ENCODE data around the gene ATOSB. TPM values are rescaled to one million over a fixed set of nuclear protein-coding genes. Genes with fewer than 3 reads are reported as not detected.
"Not testable (repeated sequence)": the region's sequence is repeated elsewhere in the genome, so short reads cannot be mapped to it uniquely, and the experiment has no call there.

The ATOSB gene
- total and polyA plus RNA-seq, 9 donors, result 6.4 to 12.5 (median 11.2) TPM

DNA sequence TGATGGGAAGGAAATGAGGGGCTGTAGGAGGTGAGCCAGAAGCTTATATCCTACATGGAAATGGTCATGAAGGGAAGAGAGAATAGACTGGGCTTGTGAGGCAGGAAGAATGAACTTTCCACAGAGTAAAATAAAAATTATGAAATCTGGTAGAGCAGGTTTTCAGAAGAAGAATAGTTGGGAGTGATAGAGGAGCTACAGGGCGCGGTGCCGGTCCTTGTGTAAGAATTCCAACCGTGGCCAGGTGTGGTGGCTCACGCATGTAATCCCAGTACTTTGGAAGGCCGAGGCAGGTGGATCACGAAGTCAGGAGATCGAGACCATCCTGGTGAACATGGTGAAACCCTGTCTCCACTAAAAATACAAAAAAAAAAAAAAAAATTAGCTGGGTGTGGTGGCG is 37.3 kb upstream of the ATOSB start:
- Histone ChIP-seq H3K27me3 (ENCODE audit: control insufficient read depth, insufficient read depth, low read length) (no peaks in the 10 kb centered on the region), H3K4me1 (ENCODE audit: control insufficient read depth, insufficient read depth, low read length) (no peaks in the 10 kb centered on the region)
- 96% methylated on average over 5 of the region's 9 CpGs for WGBS (ENCODE audit: insufficient coverage)

DNA sequence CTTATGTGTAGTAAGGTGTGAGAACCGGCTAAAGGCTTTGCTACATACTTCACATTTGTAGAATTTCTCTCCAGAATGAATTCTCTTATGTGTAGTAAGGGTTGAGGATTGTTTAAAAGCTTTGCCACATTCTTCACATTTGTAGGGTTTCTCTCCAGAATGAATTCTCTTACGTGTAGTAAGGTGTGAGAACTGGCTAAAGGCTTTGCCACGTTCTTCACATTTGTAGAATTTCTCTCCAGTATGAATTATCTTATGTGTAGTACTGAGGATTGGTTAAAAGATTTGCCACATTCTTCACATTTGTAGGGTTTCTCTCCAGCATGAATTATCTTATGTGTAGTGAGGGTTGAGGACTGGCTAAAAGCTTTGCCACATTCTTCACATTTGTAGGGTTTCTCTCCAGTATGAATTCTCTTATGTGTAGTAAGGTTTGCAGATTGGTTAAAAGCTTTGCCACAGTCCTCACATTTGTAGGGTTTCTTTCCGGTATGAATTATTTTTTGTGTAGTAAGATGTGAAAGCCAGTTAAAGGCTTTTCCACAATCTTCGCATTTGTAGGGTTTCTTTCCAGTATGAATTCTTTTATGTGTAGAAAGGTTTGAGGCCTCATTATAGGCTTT is 32.4 kb upstream of the ATOSB start:
- not testable (repeated sequence) for H3K9me3 ChIP-seq (replicated peaks; ENCODE audit: control insufficient read depth, low read depth, low read length)

More for the DNA sequence above, 37.3 kb upstream of the ATOSB start:
- H3K4me3 ChIP-seq (ENCODE audit: low read length), result no peak overlapping the region
- no peak for DNase-seq
- H3K9me3 ChIP-seq (replicated peaks; ENCODE audit: control insufficient read depth, low read depth, low read length), result no peaks in the 10 kb centered on the region
- no peaks in the 10 kb centered on the region for H3K36me3 ChIP-seq (ENCODE audit: control insufficient read depth, insufficient read depth, low read length)
- no peak overlapping the region for H3K27ac ChIP-seq (ENCODE audit: low read length)

GRCh38 chr9:35142037-35142436 is 26.4 kb upstream of the ATOSB start:
- no peak for DNase-seq
- peaks cover 17% of the 10 kb centered on the region for H3K9me3 ChIP-seq (replicated peaks; ENCODE audit: control insufficient read depth, low read depth, low read length)
- H3K4me1 ChIP-seq (ENCODE audit: control insufficient read depth, insufficient read depth, low read length), result no peaks in the 10 kb centered on the region
- no peaks in the 10 kb centered on the region for H3K27me3 ChIP-seq (ENCODE audit: control insufficient read depth, insufficient read depth, low read length)
- H3K36me3 ChIP-seq (ENCODE audit: control insufficient read depth, insufficient read depth, low read length), result no peaks in the 10 kb centered on the region
- no peak overlapping the region for H3K27ac ChIP-seq (ENCODE audit: low read length)
- H3K4me3 ChIP-seq (ENCODE audit: low read length), result no peak overlapping the region
- 57% methylated on average over 3 of the region's 5 CpGs for WGBS (ENCODE audit: insufficient coverage)

More for the DNA sequence above, 32.4 kb upstream of the ATOSB start:
- not testable (repeated sequence) for H3K27ac ChIP-seq (ENCODE audit: low read length); DNase-seq; H3K4me3 ChIP-seq (ENCODE audit: low read length); H3K36me3 ChIP-seq (ENCODE audit: control insufficient read depth, insufficient read depth, low read length); H3K27me3 ChIP-seq (ENCODE audit: control insufficient read depth, insufficient read depth, low read length); H3K4me1 ChIP-seq (ENCODE audit: control insufficient read depth, insufficient read depth, low read length)
- no CpG with 5 or more reads among the region's 5 CpGs for WGBS (ENCODE audit: insufficient coverage)

DNA sequence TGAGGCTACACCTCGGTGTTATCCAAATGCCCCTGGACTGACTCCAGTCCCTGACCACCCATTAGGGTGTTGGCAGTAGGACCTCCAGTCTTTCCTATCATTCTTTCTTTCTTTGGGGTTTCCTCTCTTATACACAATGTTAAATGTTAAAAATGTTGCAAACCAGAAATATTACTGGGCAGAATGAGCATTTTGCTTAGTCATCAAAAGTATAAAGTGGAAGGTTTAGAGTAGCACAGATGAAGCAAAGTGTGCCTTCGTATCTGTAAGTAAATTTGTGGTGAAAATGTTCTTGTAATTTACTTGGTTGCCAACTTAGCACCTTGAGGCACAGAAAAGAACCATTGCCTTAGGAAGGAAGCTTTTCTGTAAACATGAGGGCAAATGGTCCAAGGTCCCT is 24.4 kb upstream of the ATOSB start:
- DNase-seq, result no peak
- 97% methylated on average over 2 of the region's 2 CpGs for WGBS (ENCODE audit: insufficient coverage)
- Histone ChIP-seq H3K9me3 (replicated peaks; ENCODE audit: control insufficient read depth, low read depth, low read length) (peaks cover 17% of the 10 kb centered on the region), H3K36me3 (ENCODE audit: control insufficient read depth, insufficient read depth, low read length) (no peaks in the 10 kb centered on the region), H3K27ac (ENCODE audit: low read length) (no peak overlapping the region), H3K4me1 (ENCODE audit: control insufficient read depth, insufficient read depth, low read length) (no peaks in the 10 kb centered on the region), H3K4me3 (ENCODE audit: low read length) (no peak overlapping the region), H3K27me3 (ENCODE audit: control insufficient read depth, insufficient read depth, low read length) (no peaks in the 10 kb centered on the region)

- 76% methylated on average over 6 of the region's 8 CpGs for WGBS (ENCODE audit: insufficient coverage)
- no peaks in the 10 kb centered on the region for H3K27me3 ChIP-seq (ENCODE audit: control insufficient read depth, insufficient read depth, low read length)
- no peak for DNase-seq
Observed at GRCh38 chr9:35136866-35137265, 21.2 kb upstream of the ATOSB start.

DNA sequence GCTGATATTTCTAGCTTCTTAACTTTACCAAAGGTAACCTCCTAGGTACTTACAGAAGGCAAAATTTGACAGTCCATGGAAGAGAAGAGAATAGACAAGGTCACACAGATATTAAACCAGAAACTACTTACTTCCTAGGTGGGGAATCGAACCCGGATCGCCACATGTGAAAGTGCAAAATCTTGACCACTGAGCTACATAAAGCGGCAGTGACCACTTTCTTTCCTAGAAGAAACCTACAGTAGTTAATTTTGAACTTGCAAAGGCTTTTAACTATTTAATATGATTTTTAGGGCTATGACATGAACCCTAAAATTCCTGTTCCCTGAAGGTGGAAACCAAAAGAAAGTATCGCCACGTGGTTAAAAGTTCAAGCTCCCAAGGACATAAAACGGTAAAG is 20.3 kb upstream of the ATOSB start:
- Histone ChIP-seq H3K36me3 (ENCODE audit: control insufficient read depth, insufficient read depth, low read length) (no peaks in the 10 kb centered on the region), H3K27ac (ENCODE audit: low read length) (no peak overlapping the region), H3K4me3 (ENCODE audit: low read length) (no peak overlapping the region), H3K9me3 (replicated peaks; ENCODE audit: control insufficient read depth, low read depth, low read length) (peaks cover under 1% of the 10 kb centered on the region), H3K27me3 (ENCODE audit: control insufficient read depth, insufficient read depth, low read length) (no peaks in the 10 kb centered on the region), H3K4me1 (ENCODE audit: control insufficient read depth, insufficient read depth, low read length) (no peaks in the 10 kb centered on the region)
- DNase-seq, result no peak
- WGBS (ENCODE audit: insufficient coverage), result 73% methylated on average over 3 of the region's 7 CpGs

More at GRCh38 chr9:35136866-35137265, 21.2 kb upstream of the ATOSB start:
- H3K27ac ChIP-seq (ENCODE audit: low read length), result no peak overlapping the region
- H3K4me1 ChIP-seq (ENCODE audit: control insufficient read depth, insufficient read depth, low read length), result no peaks in the 10 kb centered on the region
- no peak overlapping the region for H3K4me3 ChIP-seq (ENCODE audit: low read length)
- H3K9me3 ChIP-seq (replicated peaks; ENCODE audit: control insufficient read depth, low read depth, low read length), result peaks cover 6% of the 10 kb centered on the region
- no peaks in the 10 kb centered on the region for H3K36me3 ChIP-seq (ENCODE audit: control insufficient read depth, insufficient read depth, low read length)

GRCh38 chr9:35134920-35135319 is 19.3 kb upstream of the ATOSB start:
- Histone ChIP-seq H3K4me1 (ENCODE audit: control insufficient read depth, insufficient read depth, low read length) (no peaks in the 10 kb centered on the region), H3K27me3 (ENCODE audit: control insufficient read depth, insufficient read depth, low read length) (no peaks in the 10 kb centered on the region), H3K9me3 (replicated peaks; ENCODE audit: control insufficient read depth, low read depth, low read length) (no peaks in the 10 kb centered on the region), H3K27ac (ENCODE audit: low read length) (no peak overlapping the region), H3K4me3 (ENCODE audit: low read length) (no peak overlapping the region), H3K36me3 (ENCODE audit: control insufficient read depth, insufficient read depth, low read length) (no peaks in the 10 kb centered on the region)
- 81% methylated on average over 3 of the region's 6 CpGs for WGBS (ENCODE audit: insufficient coverage)
- DNase-seq, result no peak

DNA sequence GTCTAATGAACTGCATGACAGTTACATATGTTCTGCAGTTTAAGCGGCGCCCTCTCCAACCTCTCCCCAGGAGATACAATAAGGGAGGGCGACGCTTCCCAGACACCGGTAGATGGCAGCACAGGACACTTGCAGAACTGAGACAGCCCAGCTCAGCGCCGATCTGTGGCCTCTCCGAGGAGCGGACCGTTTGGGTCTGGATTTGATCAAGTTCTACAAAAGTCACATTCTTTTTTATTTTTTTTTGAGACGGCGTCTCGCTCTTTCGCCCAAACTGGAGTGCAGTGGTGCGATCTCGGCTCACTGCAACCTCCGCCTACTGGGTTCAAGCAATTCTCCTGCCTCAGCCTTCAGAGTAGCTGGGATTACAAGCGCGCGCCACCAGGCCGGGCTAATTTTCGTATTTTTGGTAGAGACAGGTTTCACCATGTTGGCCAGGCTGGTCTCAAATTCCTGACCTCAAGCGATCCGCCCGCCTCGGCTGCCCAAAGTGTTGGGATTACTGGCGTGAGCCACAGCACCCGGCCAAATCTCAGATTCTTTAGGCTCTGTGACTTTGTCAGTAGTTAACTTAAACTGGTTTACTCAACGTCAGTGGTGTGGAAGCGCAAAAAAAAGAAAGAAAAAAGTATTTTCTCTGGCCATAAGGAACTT is 1.4 kb upstream of the ATOSB start:
- Histone ChIP-seq H3K4me3 (ENCODE audit: low read length) (peak overlapping the region; percentile 71), H3K27me3 (ENCODE audit: control insufficient read depth, insufficient read depth, low read length) (no peaks in the 10 kb centered on the region), H3K27ac (ENCODE audit: low read length) (peak overlapping the region; percentile 94), H3K36me3 (ENCODE audit: control insufficient read depth, insufficient read depth, low read length) (no peaks in the 10 kb centered on the region), H3K4me1 (ENCODE audit: control insufficient read depth, insufficient read depth, low read length) (peaks cover 32% of the 10 kb centered on the region), H3K9me3 (replicated peaks; ENCODE audit: control insufficient read depth, low read depth, low read length) (no peaks in the 10 kb centered on the region)
- peak; percentile 97 for DNase-seq
- 5% methylated on average over 24 of the region's 30 CpGs for WGBS (ENCODE audit: insufficient coverage)

DNA sequence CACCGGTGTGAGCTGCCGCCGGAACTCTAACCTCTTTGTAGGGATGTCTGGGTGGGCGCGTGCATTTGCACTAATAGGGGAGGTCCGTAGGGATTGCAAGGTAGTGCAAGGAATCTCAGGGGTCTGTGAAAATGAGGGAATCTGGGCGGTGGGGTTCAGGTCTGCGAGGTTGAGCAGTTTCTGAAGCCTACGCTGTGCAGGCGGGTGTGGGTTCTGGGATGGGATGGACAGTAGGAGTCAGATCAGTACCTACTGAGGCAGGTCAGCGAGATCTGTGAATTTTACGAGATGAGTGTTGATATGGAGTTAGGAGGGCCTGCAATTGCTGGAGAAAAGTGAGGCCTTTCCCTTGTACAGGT is 856 bp upstream of the ATOSB start:
- 0% methylated on average over 12 of the region's 12 CpGs for WGBS (ENCODE audit: insufficient coverage)
- no peaks in the 10 kb centered on the region for H3K27me3 ChIP-seq (ENCODE audit: control insufficient read depth, insufficient read depth, low read length)
- H3K4me3 ChIP-seq (ENCODE audit: low read length), result peak overlapping the region; percentile 71
- no peak for DNase-seq
- H3K9me3 ChIP-seq (replicated peaks; ENCODE audit: control insufficient read depth, low read depth, low read length), result no peaks in the 10 kb centered on the region
- no peaks in the 10 kb centered on the region for H3K36me3 ChIP-seq (ENCODE audit: control insufficient read depth, insufficient read depth, low read length)
- H3K27ac ChIP-seq (ENCODE audit: low read length), result peak overlapping the region; percentile 94
- H3K4me1 ChIP-seq (ENCODE audit: control insufficient read depth, insufficient read depth, low read length), result peaks cover 36% of the 10 kb centered on the region

GRCh38 chr9:35114840-35115628 is 628 bp downstream of the ATOSB start:
- H3K27ac ChIP-seq (ENCODE audit: low read length), result peak overlapping the region; percentile 94
- H3K4me1 ChIP-seq (ENCODE audit: control insufficient read depth, insufficient read depth, low read length), result peaks cover 48% of the 10 kb centered on the region
- H3K27me3 ChIP-seq (ENCODE audit: control insufficient read depth, insufficient read depth, low read length), result no peaks in the 10 kb centered on the region
- WGBS (ENCODE audit: insufficient coverage), result 11% methylated on average over 8 of the region's 12 CpGs
- DNase-seq, result peak; percentile 81
- no peaks in the 10 kb centered on the region for H3K36me3 ChIP-seq (ENCODE audit: control insufficient read depth, insufficient read depth, low read length)
- H3K4me3 ChIP-seq (ENCODE audit: low read length), result peak overlapping the region; percentile 71
- no peaks in the 10 kb centered on the region for H3K9me3 ChIP-seq (replicated peaks; ENCODE audit: control insufficient read depth, low read depth, low read length)
